DMS 273 (cell line): ENCODE results near the gene COL4A5.
"Not testable (repeated sequence)": the region's sequence is repeated elsewhere in the genome, so short reads cannot be mapped to it uniquely, and the experiment has no call there.

Experiments used
- DNase-seq: peaks from one replicate; lab custom pipeline; 2025; ENCODE audit not compliant: unreplicated experiment; lab: John Stamatoyannopoulos, UW

Gene COL4A5

DNA sequence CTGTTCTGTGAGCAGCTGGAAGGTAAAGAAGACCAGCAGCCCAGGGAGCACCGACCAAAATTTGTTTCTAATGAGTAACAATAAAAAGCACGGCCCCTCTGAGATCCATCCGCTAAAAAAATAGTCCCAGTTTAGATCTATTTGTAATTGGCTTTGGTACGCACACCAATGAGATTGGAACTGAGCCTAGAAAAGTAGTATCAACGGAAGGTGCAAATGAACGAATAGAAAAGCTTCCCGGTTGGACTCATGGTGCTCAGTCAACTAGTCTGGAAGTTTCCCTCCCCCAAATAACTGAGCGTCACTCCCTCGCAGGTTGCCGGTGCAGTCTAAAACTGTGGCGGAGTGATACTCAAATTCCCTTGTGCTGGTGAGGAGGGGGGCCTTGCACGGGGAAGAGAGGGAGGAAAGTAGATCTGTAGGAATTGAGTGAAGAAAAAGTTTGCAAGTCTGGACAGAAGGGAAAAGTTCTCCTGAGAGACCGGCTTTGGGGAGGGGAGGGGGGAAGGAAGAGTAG lies at the start of gene COL4A5:
TSS of gene COL4A5 (plus strand) at position 413 of the 517 bp plus-strand sequence. CDS start 288 bp downstream, outside the sequence.
- DNase-seq: peak; percentile 94

- not testable (repeated sequence) for DNase-seq
These were observed 48.5 kb upstream of the COL4A5 start for GRCh38 chrX:108390976-108391717.

GRCh38 chrX:108396188-108396891 lies 43.3 kb upstream of the COL4A5 start:
- DNase-seq: no peak

GRCh38 chrX:108396986-108397385 lies 42.7 kb upstream of the COL4A5 start:
- no peak for DNase-seq

DNA sequence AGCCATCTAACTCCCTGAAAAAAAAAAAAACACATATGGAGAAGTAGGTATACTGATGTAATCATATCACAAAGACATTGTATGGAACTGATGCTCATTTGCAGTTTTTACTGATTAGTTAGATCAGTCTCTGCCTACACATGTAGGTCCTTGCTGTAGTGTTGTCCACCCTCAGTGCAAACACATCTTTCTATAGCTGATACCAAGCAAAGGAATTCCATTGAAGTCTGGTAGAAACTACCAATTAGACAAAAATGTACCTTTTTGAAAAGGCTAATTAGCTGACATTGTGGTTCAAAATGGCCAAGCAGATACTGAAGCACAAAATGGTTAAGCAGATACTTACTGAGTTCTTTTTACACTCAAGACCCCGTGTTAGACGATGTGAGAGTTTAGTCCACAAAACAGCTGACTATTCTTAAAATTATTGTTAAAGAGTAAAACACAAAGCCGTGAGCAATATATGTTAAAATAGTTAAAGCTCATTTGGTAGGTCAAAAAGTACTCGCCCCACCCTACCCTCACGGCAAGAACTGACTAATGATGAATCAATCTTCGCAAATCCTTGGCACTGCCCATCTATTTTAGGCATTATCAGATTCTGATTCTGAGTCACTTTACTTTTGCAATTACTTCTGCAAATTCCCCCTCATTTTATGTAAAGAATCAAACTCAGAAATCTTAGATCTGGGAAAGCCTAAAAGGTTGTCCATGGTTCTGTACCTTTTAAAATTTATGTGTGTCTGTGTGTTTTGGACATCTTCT lies 41.8 kb upstream of the COL4A5 start:
- no peak for DNase-seq

DNA sequence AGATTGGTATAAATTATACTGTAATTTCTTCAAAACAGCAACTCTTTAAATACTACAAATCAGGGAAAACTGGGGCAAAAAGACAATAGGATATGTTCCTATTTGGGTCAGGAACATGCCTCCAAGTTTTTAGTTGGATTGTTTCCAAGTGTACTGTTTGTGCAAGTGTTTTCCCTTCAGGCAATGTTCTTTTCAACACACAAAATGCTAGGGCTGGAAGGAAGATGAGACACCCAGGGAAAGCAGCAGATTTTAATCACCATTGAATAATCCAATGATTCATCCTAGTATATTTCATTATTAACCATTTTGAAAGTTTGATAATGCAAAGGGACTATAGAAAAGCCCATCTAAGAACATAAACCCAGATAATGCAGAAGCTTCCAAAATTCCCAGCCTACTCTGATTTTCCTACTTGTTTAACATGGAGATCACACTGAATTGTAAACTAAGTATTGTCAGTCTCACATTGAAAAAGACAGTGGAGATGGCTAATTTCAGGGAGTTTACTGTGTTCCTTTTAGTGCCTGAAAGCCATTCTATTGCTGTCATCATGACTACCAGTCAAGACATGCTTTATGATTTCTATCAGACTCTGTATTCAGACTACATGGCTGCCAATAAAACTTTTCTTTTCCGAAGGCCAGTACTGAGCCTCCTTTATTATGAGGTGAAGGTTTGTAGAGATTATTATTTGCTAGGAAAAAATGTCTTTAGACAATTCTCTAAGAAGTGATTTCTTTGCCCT lies 40.0 kb upstream of the COL4A5 start:
- no peak for DNase-seq

DNA sequence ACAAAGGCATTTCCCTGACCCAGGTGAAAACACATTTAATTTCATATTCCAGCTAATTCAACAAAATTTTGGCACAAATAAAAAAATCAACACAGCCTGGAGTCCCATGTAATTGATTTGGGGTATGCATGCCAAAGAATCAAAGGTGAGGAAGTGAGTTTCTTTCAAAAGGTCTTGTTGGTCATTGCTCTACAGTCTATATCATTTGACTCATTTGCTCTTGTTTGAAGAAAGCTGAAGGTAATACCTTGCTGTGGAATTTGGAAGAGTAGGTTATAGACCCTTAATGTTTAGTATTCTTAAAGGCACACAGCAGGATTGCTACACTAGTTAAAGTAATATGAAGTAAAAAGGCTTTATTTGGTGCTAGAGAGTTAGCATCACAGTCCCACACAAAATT lies 26.9 kb upstream of the COL4A5 start:
- DNase-seq: no peak

DNA sequence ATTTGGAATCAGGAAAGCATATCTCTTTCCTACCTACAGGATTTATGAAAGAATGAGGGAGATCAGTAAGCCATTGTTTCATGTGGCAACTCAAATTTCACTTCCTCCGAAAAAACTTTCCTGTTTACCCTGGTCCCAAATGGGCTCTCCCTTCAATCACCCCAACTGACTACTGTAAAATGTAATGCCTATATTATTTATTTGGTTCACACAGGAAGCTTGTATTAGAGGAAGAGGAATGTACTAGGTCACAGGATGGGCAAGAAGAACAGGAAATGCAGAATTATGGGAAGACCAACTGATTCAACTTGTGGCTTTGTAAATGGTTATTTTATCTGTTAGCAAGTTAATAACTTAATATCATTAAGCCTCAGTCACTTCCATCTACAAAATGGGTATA lies 24.5 kb upstream of the COL4A5 start:
- no peak for DNase-seq

- no peak for DNase-seq
These were observed 23.7 kb upstream of the COL4A5 start for GRCh38 chrX:108415891-108416290.

GRCh38 chrX:108417257-108417656 lies 22.4 kb upstream of the COL4A5 start:
- DNase-seq: no peak

- no peak for DNase-seq
These were observed 20.2 kb upstream of the COL4A5 start for GRCh38 chrX:108419401-108419800.

GRCh38 chrX:108420481-108420880 lies 19.2 kb upstream of the COL4A5 start:
- DNase-seq: no peak

DNA sequence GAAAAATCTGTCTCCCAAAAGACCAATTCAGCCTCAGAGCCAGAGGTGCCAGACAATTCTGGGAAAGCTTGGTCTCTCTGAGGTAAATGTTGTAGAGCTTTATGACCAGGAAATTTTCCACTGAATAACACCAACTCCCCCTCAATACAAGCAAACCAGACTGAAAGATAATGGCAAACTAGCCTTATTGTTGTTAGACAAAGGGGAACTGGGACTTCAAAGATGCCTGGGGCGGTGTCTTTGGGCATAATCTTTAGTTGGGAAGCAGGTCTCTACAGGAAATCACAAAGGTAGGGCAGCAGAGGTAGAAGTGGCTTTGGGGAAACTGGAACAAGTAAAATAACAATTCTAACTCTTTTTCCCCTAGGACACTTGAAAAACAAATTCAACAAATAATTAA lies 13.4 kb upstream of the COL4A5 start:
- no peak for DNase-seq

- DNase-seq: no peak
These were observed 4.4 kb upstream of the COL4A5 start for GRCh38 chrX:108435261-108435660.

GRCh38 chrX:108437349-108438109 lies 2.1 kb upstream of the COL4A5 start:
- no peak for DNase-seq

DNA sequence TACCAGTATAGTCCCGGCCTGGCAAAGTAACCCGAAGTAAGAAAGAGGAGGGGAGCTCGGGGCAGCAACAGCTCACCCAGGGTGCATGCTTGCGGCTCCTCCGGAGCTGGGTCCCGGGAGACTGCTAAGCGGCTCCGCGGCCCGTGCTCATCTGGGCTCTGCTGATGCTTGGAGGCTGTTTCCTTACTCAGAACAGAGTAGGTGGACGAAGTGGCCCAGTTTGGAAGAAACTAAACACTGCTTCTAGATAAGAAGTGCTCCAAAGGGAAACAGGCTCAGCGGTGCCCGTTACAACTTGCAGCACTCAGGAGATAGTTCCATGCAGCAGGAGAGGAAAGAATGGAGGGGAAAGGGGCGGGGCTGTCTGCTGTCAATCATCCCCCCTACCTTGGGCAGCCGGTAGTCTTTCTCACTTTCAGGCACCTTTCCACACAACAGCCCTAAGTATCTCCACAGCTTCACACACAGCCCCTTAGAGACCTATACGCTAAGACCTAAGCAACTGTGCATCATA lies 1.5 kb upstream of the COL4A5 start, which contains the start of gene COL4A6:
TSS of gene COL4A6 (minus strand) at position 313 of the 514 bp plus-strand sequence. CDS start at position 87, 226 bp downstream.
- DNase-seq: peak; percentile 31

DNA sequence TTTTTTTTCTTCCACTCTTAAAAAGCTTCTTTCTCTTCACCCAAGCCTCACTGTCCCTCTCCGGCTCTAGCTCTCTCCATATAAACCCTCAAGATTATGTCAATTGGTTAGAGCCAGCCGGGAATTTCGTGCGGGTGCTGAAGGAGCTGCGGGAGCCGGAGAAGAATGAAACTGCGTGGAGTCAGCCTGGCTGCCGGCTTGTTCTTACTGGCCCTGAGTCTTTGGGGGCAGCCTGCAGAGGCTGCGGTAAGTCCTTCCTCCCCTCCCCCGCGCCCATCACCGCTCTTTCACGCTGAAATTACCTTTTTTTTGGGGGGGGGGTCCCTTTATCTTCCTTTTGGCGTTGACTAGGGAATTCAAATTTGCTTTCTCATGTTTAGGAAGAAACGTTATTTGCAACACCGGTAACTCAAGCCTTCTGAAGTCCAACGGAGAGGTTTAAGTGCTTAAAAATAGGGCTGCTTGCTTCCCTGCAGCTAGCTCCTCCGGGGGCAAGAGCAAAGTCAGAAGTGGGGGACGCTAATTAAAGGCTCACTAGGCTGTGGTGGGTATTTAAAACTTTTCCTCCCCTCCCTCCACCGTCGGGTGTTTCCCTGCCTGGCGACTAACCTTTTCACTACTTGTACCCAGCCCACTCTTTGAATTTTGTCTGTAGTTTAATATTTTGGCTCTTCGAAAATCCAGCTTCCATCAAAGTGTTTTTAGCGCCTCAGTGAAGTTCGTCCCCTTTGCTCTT lies 491 bp downstream of the COL4A5 start:
- peak; percentile 70 for DNase-seq

DNA sequence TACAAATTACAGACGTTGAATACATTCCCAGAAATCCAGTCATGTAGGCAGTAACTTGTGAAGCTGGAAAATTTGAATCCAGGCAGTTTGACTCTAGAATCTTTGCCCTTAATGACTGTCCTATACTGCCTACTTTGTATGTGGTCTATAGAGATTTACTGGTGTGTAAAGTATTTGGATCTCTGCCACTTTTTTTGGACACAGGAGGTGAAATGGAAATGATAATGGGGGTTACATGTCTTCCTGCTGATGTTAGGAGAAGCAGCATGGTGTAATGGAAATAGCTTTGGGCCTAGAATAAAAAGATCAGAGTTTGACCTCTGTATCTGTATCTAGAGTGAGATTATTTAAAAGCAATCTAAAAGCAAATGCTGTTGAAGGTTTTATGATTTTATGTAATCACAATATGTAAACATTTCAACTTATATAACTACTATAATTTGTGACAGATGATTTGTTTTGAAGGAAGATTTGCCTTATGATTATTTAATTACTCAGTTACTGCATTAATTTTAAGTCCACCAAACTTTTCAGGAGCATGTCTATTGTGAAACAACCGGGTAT lies 3.3 kb downstream of the COL4A5 start:
- DNase-seq: peak; percentile 23

GRCh38 chrX:108447303-108447702 lies 7.7 kb downstream of the COL4A5 start:
- no peak for DNase-seq
